Stimulated activated naive CD4-positive, alpha-beta T cell treated with Interleukin-2 at 50 U/mL for 16 hours (primary cell): ENCODE data around the gene FBXL13.
"Not testable (repeated sequence)": the region's sequence is repeated elsewhere in the genome, so short reads cannot be mapped to it uniquely, and the experiment has no call there.

Source experiments
- DNase-seq: peaks from one replicate; lab custom pipeline; 2025; lab: John Stamatoyannopoulos, UW

Gene FBXL13

GRCh38 chr7:102856036-102856435, 218.6 kb downstream of the FBXL13 start:
- DNase-seq: no peak

GRCh38 chr7:102849538-102849937, 225.1 kb downstream of the FBXL13 start:
- no peak for DNase-seq

DNA sequence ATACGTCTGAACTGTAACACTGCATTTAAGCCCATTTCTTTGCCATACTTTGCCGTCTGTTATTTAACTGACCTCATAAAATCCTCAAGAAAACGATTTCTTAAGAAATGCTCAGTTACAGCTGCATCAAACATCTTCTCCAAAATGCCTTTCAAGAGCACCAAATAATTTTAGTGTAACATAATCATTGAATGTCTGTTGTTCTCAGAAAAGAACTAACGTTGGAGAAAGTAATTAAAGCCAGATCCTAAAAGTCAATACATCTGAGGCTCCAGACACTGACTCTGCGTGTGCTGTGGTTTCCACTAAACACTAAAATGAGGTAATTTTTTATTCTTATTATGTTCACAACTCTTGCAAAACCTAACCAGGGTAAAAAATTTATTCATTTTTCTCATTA, 225.5 kb downstream of the FBXL13 start:
- DNase-seq: no peak

GRCh38 chr7:102845346-102845745, 229.2 kb downstream of the FBXL13 start:
- no peak for DNase-seq

- DNase-seq: no peak
Measured at GRCh38 chr7:102843850-102844249, 230.7 kb downstream of the FBXL13 start.

GRCh38 chr7:102842284-102842683, 232.3 kb downstream of the FBXL13 start:
- DNase-seq: no peak

GRCh38 chr7:102841290-102841689, 233.3 kb downstream of the FBXL13 start:
- DNase-seq: no peak

DNA sequence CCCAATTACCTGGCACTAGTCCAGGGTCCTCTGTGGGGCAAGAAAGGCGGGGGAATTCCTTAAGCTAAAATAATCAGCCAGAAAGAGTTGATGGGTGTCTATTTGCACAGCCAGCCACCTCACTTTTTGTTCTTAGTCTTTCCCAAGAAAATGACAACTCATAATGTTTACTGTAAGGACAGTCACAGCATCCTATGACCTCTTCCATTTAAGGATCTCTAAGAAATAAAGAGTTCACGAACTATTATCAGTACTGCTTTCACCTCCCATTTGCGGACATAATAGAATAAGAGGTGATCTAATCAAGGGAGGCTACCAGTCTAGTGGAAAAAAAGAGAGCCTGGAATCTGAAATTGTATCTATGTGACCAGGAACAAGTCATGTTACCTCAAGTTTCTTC, 234.2 kb downstream of the FBXL13 start:
- no peak for DNase-seq

GRCh38 chr7:102838572-102839101, 236.0 kb downstream of the FBXL13 start:
- not testable (repeated sequence) for DNase-seq

DNA sequence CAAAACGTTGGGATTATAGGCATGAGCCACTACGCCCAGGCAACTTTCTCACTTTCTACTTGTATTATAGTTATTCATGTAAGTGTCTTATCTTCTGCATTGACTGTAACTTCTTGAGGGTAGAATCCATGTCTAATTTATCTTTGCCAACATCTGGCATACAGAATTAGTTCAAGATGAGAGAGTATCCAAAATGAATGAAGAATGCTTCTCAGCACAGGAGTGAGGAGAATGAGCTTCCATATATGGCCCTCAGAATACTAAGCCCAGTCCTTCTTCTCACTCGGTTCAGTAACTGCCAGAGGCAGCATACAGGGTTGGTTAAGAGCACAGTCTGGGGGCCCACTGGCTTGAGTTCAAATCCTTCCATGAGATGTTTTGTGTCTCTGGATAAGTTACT, 236.8 kb downstream of the FBXL13 start:
- DNase-seq: no peak

DNA sequence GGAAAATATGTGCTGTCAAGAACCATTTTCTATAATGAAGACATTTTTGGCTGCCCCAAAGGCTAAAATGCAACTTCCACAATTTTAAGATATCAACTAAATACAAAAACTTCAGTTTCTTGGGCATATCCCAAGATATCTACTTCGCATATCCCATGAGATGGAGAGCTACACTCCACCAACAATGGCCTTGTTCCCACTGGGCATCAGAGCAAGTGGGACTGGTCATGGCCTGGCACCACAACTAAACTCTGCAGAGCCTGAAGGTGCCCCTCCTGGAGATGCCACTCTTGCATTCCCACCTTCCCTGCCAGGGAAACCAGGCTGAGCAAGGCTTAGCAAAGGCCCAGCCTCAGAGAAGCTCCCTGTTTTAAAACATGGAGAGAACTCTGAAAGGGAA, 237.6 kb downstream of the FBXL13 start:
- no peak for DNase-seq

DNA sequence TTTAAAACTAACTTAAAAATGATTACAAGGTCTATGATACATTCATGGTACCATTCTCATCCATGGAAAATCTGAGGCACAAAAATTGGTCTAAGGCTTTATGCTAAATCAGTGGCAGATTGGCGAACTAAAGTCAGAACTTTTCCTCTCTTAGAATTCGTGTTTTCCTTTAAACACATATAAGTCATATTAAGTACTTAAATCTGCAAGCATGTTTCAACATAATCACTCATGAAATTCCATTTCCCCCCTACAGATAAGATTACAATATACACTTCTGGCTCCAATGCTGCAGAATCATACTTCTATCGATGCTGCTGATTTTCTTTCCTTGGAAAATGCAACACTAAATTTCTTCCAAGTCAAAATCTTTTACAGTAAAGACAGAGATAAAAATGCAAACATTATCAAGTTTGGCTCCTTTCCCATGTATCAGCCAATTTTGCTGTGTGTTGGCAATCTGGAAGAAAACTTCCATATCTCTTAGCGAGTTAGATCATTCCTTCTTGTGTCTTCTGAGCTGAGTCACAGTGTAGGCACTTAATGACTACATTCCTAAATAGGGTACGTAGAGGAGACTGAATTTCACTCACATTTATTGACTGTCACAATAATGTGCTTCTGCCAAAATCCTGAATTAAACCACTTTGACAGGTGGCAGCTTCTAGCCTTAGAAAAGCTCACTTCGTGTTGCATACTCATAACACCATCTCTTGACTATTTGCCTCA, 238.2 kb downstream of the FBXL13 start:
- DNase-seq: no peak

GRCh38 chr7:102834999-102835398, 239.6 kb downstream of the FBXL13 start:
- DNase-seq: peak; percentile 3

DNA sequence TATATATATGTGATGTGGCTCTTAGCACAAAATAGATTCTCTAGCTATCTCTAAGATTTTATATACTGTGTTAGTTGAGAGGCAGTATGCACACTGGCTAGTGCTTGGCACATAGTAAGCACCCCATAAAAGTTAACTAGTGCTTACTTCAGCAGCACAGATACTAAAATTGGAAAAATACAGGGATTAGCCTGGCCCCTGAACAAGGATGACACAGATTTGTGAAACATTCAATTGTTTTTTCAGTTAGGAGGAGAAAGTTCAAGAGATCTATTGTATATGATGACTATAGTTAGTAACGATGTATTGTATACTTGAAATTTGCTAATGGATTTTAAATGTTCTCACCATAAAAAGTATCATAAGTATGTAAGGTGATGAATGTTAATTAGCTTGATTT, 240.1 kb downstream of the FBXL13 start:
- no peak for DNase-seq

DNA sequence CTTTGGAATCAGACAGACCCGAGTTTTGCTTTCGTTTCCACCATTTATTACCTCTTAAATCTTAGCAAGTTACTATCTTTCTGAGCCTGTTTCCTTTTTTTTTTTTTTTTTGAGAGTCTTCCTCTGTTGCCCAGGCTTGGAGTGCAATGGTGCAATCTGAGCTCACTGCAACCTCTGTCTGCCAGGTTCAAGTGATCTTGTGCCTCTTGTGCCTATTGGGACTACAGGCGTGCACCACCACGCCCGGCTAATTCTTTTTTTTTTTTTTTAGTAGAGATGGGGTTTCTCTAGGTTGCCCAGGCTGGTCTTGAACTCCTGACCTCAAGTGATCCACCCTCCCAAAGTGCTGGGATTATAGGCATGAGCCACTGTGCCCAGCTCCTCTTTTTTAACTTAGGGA, 241.3 kb downstream of the FBXL13 start:
- DNase-seq: no peak

DNA sequence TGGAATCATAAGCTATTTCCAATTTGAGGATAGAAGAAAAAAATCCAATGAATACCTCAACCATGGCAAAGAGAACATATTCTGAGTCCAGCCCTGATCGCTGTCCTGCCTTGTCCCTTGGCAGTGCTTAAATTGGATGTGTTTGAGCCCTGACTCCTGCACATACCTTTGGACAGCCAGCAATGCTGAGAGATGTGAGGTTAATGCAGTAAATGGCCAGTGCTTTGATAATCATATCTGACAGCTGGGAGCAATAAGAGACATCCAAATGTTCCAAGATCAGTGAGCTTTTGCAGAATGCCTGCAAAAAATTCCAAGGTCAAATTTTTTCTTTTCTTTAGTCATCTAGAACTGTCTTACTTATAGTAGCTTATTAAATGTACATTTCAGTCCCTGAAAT, 241.9 kb downstream of the FBXL13 start:
- DNase-seq: no peak

GRCh38 chr7:102830197-102830596, 244.4 kb downstream of the FBXL13 start:
- DNase-seq: no peak

- DNase-seq: no peak
Measured at GRCh38 chr7:102829075-102829474, 245.5 kb downstream of the FBXL13 start.

DNA sequence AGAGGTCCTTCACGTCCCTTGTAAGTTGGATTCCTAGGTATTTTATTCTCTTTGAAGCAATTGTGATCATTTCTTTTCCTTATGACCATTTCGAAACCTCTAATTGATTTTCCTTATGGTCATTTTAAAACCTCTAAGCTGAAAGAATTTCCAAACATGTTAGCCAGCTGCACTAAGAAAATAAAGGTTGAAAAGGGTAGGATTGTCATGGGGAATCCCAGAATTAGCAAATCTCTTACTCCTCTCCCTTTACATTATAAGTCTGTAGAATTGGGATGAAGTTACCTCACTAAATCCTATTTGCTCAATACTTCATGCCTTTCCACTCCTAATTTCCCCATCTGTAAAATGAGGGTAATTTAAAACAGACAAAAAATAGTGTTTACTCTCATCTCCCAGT, 246.3 kb downstream of the FBXL13 start:
- no peak for DNase-seq

DNA sequence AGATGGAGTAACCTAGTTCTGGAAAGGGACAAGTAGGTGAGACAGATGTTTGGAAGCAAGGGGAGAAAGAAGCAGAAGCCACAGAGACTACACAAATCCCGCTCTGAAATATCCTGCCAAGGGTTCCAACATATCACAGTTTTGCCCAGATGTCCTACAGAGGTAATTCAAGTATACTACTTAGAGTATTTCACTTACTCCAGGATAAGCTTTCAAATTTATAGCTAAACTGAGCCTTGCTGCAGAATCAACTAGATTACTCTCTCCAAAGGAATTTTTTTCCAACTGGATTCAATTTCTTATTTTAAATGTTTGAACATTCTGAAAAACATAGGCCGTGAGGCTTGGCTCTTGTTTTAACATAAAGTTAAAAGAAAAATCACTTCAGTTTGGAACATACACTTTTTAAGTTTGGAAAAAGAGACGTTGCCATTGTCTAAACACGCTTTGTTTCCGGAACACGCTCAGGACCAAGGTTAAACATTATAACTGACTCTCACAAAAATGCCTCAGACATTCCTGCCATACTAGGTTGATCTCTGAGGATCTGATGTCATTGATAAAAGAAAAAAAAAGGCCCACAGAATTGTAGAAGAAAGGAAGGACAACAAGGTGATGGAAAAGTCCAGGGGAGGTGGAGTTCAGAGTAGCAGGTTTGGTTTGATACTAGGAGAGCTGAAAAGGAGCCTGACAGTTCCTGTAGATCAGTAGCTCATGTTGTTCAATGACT, 251.0 kb downstream of the FBXL13 start:
- no peak for DNase-seq

- no peak for DNase-seq
Measured at GRCh38 chr7:102821994-102822747, 252.4 kb downstream of the FBXL13 start.

DNA sequence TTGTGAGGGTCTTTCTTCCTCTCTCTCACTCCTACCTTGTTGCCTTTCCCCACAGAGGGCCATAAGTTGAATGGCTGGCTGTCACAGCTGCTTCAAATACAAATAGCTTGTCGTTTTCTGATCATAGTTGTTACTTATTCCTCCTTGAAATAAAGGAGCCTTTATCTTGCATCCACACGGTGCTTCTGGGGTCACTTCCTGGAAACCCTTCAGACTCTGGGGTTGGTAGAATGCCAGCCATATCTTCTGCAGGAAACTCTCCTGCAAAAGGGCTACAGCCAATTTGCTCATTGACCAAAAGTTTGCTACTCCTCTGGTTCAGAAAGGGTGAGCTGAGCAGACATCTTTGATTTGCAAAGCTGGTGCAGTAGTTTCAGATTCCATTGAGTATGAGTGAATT, 255.4 kb downstream of the FBXL13 start:
- no peak for DNase-seq
